HG03097 (cell line): ENCODE results near the gene TGOLN2.

Source experiments
- ATAC-seq: cut with Tn5 transposase; IDR thresholded peaks from one replicate; pipeline ENCODE4 v1.9.1; 2021; ENCODE audit not compliant: unreplicated experiment, low FRiP score

The TGOLN2 gene

DNA sequence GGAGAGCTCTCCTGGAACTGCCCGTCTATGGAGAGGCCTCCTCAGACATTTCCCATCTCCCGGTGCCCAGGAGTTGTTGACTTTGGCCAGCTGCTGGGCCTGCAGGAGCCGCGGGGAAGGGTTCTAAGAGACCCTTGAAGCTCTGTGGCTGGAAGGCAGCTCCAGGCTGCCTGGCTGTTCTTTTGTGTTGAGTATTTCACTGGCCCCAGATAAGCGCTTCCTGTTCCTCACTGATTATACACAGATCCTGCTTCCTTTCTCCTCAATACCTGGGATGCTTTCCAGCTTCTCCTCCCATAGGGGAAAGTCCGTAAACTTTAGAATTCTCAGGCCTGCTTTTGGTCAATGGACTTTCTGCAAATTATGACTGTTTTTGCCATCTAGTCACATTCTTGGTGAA lies 57.8 kb downstream of the TGOLN2 start:
- no peak for ATAC-seq
